ENCODE results near the gene MMP2. TPM values are rescaled to one million over a fixed set of nuclear protein-coding genes. Genes with fewer than 3 reads are reported as not detected.
A peak's percentile ranks its signal among the peaks of the same experiment; 100 is the strongest.

MMP2 gene
- total and polyA plus RNA-seq, 8 donors = 17.7 to 206 (median 96.7) TPM

DNA sequence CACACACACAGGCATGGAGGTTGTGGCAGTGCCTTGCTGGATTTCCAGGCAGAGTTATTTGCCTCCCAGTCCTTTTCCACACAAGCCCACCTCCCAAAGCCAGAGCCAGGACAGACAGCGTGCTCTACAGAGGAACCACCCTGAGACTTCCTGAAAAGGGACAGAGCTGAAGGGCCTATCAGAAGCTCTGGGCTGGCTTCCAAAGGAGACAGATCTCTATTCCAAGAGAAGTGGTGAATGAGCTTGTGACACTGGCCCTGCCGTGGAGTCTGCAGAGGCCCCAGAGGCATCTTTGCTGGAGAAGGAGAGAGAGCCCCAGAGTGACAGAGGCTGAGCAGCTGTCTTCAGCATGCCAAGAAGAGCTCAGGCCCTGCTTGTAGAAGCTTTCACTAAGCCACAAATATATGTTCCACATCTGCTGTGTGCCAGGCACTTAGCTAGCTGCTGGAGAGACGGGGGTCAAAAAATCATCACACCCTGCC is 21.6 kb downstream of the MMP2 start:
- no peak for TF ChIP-seq POLR2AphosphoS5 (IDR thresholded peaks at IDR 0.05)
- Histone ChIP-seq H3K4me3 (no peak overlapping the region), H3K36me3 (peaks cover 0 to 25% (median 9%) of the 10 kb centered on the region in 4 donors), H3K27me3 (no peaks in the 10 kb centered on the region), H3K4me1 (peaks cover 33 to 59% (median 44%) of the 10 kb centered on the region in 4 donors), H3K9me3 (no peaks in the 10 kb centered on the region), H3K27ac (peak overlapping the region in 1 of 5 donors; percentile 24)
- peak in 1 of 2 donors; percentile 76 for DNase-seq
- 19 to 33% (median 26%) methylated on average over 3 of the region's 3 CpGs for WGBS, 5 donors
- intact Hi-C loops (cut with DNase I; ENCODE audit: low total_unique reads) = no loop called here

DNA sequence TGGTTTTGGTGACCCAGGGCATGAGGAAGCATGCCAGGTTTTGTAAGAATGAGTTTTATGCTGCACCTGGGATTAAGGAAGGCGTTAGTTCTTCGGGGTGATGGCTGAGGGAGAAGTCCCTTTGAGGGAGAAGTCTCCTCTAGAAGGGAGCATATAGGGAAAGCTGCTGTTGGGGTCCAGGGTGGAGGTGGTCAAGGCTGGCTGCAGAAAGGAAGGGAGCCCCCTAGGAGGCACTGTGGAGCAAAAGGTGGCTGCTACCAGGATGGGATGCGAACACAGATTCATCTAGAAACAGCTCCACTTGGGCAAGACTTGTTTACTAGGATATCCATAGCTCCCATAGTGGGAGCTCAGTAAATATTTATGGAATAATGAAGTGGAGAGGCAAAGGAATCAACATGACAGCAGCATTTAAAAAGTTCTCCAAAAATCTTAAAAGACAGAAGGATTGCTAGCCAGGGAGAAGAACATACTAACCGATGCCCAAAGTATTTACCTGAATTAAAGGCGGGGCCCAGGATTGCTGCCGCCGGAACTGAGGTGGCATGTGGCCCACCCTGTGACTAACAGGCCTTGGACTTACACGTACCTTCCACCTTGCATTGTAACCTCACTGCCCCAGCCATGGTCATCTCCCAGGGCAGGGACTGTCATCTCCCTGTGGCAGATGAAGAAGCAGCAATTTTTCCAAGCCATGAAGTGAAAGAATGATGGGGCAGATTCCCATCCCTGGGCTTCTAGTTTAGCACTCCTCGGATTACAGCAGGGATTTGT is 22.7 kb downstream of the MMP2 start:
- Histone ChIP-seq H3K4me3 (no peak overlapping the region), H3K4me1 (peaks cover 33 to 54% (median 45%) of the 10 kb centered on the region in 4 donors), H3K27ac (peak overlapping the region in 4 of 5 donors; percentile 3 to 52 (median 18)), H3K9me3 (no peaks in the 10 kb centered on the region), H3K27me3 (no peaks in the 10 kb centered on the region), H3K36me3 (peaks cover 0 to 28% (median 18%) of the 10 kb centered on the region in 4 donors)
- intact Hi-C loops (cut with DNase I; ENCODE audit: low total_unique reads) = no loop called here
- TF ChIP-seq POLR2AphosphoS5 (IDR thresholded peaks at IDR 0.05) (no peak), POLR2A (IDR thresholded peaks at IDR 0.05) (no peak), EP300 (IDR thresholded peaks at IDR 0.05) (no peak)
- TF ChIP-seq, protein P1, sequence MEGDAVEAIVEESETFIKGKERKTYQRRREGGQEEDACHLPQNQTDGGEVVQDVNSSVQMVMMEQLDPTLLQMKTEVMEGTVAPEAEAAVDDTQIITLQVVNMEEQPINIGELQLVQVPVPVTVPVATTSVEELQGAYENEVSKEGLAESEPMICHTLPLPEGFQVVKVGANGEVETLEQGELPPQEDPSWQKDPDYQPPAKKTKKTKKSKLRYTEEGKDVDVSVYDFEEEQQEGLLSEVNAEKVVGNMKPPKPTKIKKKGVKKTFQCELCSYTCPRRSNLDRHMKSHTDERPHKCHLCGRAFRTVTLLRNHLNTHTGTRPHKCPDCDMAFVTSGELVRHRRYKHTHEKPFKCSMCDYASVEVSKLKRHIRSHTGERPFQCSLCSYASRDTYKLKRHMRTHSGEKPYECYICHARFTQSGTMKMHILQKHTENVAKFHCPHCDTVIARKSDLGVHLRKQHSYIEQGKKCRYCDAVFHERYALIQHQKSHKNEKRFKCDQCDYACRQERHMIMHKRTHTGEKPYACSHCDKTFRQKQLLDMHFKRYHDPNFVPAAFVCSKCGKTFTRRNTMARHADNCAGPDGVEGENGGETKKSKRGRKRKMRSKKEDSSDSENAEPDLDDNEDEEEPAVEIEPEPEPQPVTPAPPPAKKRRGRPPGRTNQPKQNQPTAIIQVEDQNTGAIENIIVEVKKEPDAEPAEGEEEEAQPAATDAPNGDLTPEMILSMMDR (IDR thresholded peaks at IDR 0.05) = no peak
- no peak for DNase-seq
- WGBS, 5 donors = 56 to 65% (median 59%) methylated on average over 9 of the region's 9 CpGs

DNA sequence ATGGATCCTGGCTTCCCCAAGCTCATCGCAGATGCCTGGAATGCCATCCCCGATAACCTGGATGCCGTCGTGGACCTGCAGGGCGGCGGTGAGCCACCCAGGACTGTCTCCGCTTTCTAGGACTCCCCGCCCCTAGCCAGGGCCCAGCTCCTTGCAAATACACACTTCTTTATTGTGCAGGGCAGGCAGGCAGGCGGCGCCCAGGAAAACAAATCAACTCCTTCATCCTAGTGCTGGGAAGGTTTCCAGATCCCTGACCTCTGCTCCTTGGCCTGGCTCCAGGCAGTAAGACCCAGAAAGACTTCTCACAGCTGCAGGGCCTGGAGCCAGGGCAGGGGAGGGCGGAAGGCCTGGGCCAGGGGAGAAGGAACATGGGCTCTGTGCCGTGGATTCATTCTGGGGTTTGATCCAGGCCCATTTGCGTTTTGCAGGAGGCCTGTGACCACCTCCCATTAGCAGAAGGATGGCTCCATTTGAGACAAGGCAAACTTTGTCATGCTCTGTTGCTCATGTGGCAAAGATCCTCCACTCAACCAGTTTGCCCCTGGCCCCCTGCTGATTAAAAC is 23.9 kb downstream of the MMP2 start:
- Histone ChIP-seq H3K36me3 (peaks cover 0 to 26% (median 23%) of the 10 kb centered on the region in 4 donors), H3K27me3 (no peaks in the 10 kb centered on the region), H3K4me1 (peaks cover 33 to 54% (median 45%) of the 10 kb centered on the region in 4 donors), H3K27ac (peak overlapping the region; percentile 52 to 69 (median 55)), H3K4me3 (no peak overlapping the region), H3K9me3 (no peaks in the 10 kb centered on the region)
- TF ChIP-seq, protein P1 (IDR thresholded peaks at IDR 0.05) = peak in 1 of 7 experiments; percentile 44
- TF ChIP-seq POLR2A (IDR thresholded peaks at IDR 0.05) (no peak), POLR2AphosphoS5 (IDR thresholded peaks at IDR 0.05) (peak; percentile 59 to 89 (median 77))
- intact Hi-C loops (cut with DNase I; ENCODE audit: low total_unique reads) = no loop called here
- peak; percentile 94 to 97 for DNase-seq
- 8 to 31% (median 24%) methylated on average over 8 to 13 of the region's 13 CpGs for WGBS, 5 donors

DNA sequence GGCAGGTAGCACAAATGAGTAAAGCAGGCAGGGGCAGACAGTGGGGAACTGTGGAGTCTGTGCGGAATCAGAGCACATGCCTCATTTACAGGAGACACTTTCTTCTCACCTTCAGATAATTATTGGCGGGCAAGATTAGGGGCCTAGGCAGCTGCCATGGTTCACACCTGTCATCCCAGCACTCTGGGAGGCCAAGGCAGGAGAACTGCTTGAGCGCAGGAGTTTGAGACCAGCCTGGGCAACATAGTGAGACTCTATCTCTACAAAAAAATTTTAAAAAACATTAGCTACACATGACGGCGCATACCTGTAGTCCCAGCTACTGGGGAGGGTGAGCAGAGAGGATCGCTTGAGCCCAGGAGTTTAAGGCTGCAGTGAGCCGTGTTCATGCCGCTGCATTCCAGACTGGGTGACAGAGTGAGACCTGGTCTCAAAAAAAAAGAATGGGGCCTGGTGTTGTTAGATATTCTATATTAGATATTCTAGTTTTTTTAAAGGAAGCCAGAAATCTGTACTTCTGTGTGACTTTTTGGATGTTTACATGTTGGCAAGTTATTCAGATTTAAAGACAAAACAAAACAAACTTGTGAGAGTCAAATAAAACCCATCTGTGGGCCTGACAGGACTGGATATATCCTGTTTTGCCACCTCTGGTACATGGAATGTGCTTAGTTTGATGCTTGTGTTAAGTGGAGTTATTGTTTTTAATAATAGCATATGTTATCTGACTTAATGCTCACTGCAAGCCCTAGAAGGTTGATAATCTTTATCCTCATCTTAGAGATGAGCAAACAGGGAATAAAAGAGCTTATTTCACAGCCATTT is 24.9 kb downstream of the MMP2 start:
- H3K27ac ChIP-seq = peak overlapping the region in 2 of 5 donors; percentile 52 to 69
- WGBS, 5 donors = 83 to 87% (median 87%) methylated on average over 8 of the region's 8 CpGs

More for the DNA sequence above, 24.9 kb downstream of the MMP2 start:
- H3K4me3 ChIP-seq = no peak overlapping the region
- H3K27me3 ChIP-seq = no peaks in the 10 kb centered on the region
- no peaks in the 10 kb centered on the region for H3K9me3 ChIP-seq
- intact Hi-C loops (cut with DNase I; ENCODE audit: low total_unique reads) = no loop called here
- peaks cover 0 to 26% (median 23%) of the 10 kb centered on the region in 4 donors for H3K36me3 ChIP-seq
- DNase-seq = no peak
- peaks cover 33 to 64% (median 50%) of the 10 kb centered on the region in 4 donors for H3K4me1 ChIP-seq
- TF ChIP-seq, protein P1 (IDR thresholded peaks at IDR 0.05) = no peak
- TF ChIP-seq POLR2A (IDR thresholded peaks at IDR 0.05) (no peak), EP300 (IDR thresholded peaks at IDR 0.05) (no peak), POLR2AphosphoS5 (IDR thresholded peaks at IDR 0.05) (no peak)
